DND-41 (cell line): ENCODE measurements around the gene CDA.

ENCODE experiments used
- ATAC-seq: fragments of 200-7000 bp; cut with Tn5 transposase; 3 replicates; pipeline ENCODE4 v1.9.1; 2021; ENCODE audit warnings: low read depth; ENCODE audit not compliant: insufficient read depth
- DNase-seq: peaks from one replicate; pipeline ENCODE4 v3.0.0-alpha.2; 2020
- H2AFZ ChIP-seq: 2 replicates; pipeline ENCODE4 v1.6.0; 2012; ENCODE audit warnings: low read depth, low read length
- H3K27ac ChIP-seq: 2 replicates; pipeline ENCODE4 v1.5.1; 2012; ENCODE audit warnings: low read length, inconsistent platforms
- H3K27me3 ChIP-seq: fragments of 200-600 bp; sonication (generic); 2 replicates; pipeline ENCODE4 v1.6.0; 2012; ENCODE audit warnings: low read length, mild to moderate bottlenecking, inconsistent platforms; ENCODE audit not compliant: insufficient read depth, poor library complexity
- H3K36me3 ChIP-seq: 2 replicates; pipeline ENCODE4 v1.5.1; 2012; ENCODE audit warnings: low read length, inconsistent platforms; ENCODE audit not compliant: insufficient read depth
- H3K4me1 ChIP-seq: 2 replicates; pipeline ENCODE4 v1.5.1; 2012; ENCODE audit warnings: mild to moderate bottlenecking, low read length; ENCODE audit not compliant: insufficient read depth
- H3K4me2 ChIP-seq: 2 replicates; pipeline ENCODE4 v1.6.0; 2012; ENCODE audit warnings: mild to moderate bottlenecking, moderate library complexity, low read length, inconsistent platforms; ENCODE audit not compliant: insufficient read depth
- H3K4me3 ChIP-seq, 2 experiments: fragments of 200-600 bp in 1 of 2; shearing (Covaris generic) in 1 of 2; 2 replicates each; pipeline ENCODE4 v1.5.1; 2012 to 2016; ENCODE audit warnings: inconsistent platforms in 2 of 2, low read length in 2 of 2, mild to moderate bottlenecking in 2 of 2, low read depth in 1 of 2, moderate library complexity in 1 of 2
- H3K79me2 ChIP-seq: 2 replicates; pipeline ENCODE4 v1.6.0; 2012; ENCODE audit warnings: low read length, inconsistent platforms; ENCODE audit not compliant: insufficient read depth
- H3K9ac ChIP-seq: 2 replicates; pipeline ENCODE4 v1.6.0; 2012; ENCODE audit warnings: low read depth, mild to moderate bottlenecking, inconsistent platforms, low read length, moderate library complexity
- H3K9me3 ChIP-seq: 2 replicates; pipeline ENCODE4 v1.5.1; 2012; ENCODE audit warnings: low read length, moderate library complexity, mild to moderate bottlenecking, inconsistent platforms; ENCODE audit not compliant: insufficient read depth, severe bottlenecking
- H4K20me1 ChIP-seq: 2 replicates; pipeline ENCODE4 v1.6.0; 2012; ENCODE audit warnings: low read length; ENCODE audit not compliant: insufficient read depth
- EZH2 ChIP-seq: IDR thresholded peaks from 3 replicates; pipeline ENCODE4 v1.6.1; 2012; ENCODE audit warnings: borderline replicate concordance, low read depth, mild to moderate bottlenecking, moderate library complexity, low read length, inconsistent platforms; ENCODE audit not compliant: severe bottlenecking
- TF ChIP-seq, protein P1 (sequence below): IDR thresholded peaks from 2 replicates; pipeline ENCODE4 v1.5.1; 2012; ENCODE audit warnings: borderline replicate concordance, low read length, moderate library complexity, mild to moderate bottlenecking; ENCODE audit not compliant: poor library complexity, severe bottlenecking; ENCODE audit errors: extremely low read depth

Gene CDA

DNA sequence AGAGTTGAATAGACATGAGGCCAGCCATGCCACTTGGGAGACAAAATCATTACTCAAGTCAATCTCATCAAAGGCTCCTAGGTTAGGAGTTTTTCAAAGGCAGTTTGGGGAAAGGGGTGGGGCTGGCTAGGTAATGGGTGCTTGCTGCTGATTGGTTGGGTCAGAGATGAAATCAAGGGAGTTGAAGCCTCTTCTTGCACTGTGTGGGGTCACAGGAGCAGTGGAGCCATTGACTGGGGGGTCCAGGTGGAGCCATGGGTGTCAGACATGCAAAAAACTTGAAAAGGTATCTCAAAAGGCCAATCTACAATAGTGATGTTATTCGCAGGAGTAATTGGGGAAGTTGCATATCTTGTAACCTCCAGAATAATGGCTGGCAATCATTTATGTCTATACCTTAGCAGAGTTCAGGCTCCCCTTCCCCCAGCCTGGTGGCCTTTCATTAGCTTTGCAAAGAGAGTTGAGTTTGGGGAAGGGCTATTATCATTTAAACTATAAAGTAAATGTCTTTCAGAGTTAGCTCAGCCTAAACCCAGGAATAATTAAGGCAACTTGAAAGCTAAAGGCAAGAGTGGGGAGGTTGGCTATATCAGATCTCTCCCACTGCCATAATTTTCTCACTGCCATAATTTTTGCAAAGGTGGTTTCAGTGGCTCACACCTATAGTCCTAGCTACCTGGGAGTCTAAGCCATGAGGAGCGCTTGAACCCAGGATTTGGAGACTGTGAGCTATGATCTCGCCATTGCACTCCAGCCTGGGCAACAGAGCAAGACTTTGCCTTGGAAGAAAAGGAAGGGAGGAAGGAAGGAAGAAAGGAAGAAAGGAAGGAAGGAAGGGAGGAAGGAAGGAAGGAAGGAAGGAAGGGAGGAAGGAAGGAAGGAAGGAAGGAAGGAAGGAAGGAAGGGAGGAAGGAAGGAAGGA, 36.5 kb downstream of the CDA start:
- ATAC-seq, result no peak
- no peak for DNase-seq
- Histone ChIP-seq H3K36me3 (no peaks in the 10 kb centered on the region), H3K27ac (no peak overlapping the region), H4K20me1 (no peaks in the 10 kb centered on the region), H3K4me3 (no peak overlapping the region), H3K4me1 (no peaks in the 10 kb centered on the region), H3K27me3 (no peaks in the 10 kb centered on the region), H2AFZ (no peak overlapping the region), H3K79me2 (no peaks in the 10 kb centered on the region), H3K4me2 (no peak overlapping the region), H3K9me3 (no peaks in the 10 kb centered on the region), H3K9ac (no peak overlapping the region)
- TF ChIP-seq, protein P1, sequence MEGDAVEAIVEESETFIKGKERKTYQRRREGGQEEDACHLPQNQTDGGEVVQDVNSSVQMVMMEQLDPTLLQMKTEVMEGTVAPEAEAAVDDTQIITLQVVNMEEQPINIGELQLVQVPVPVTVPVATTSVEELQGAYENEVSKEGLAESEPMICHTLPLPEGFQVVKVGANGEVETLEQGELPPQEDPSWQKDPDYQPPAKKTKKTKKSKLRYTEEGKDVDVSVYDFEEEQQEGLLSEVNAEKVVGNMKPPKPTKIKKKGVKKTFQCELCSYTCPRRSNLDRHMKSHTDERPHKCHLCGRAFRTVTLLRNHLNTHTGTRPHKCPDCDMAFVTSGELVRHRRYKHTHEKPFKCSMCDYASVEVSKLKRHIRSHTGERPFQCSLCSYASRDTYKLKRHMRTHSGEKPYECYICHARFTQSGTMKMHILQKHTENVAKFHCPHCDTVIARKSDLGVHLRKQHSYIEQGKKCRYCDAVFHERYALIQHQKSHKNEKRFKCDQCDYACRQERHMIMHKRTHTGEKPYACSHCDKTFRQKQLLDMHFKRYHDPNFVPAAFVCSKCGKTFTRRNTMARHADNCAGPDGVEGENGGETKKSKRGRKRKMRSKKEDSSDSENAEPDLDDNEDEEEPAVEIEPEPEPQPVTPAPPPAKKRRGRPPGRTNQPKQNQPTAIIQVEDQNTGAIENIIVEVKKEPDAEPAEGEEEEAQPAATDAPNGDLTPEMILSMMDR, result no peak
- no peak for TF ChIP-seq EZH2

DNA sequence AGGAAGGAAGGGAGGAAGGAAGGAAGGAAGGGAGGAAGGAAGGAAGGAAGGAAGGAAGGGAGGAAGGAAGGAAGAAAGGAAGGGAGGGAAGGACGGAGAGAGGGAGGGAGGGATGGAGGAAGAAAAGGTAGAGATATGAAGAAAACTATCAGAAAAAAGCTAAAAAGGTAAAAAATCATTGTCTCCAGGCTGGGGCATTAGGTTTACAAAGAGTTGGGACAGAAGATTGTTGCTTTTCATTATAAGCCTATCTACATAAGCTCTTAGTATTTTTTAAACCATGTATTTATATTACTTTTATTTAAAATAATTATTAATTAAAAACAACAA, 37.2 kb downstream of the CDA start:
- no peaks in the 10 kb centered on the region for H3K79me2 ChIP-seq

DNA sequence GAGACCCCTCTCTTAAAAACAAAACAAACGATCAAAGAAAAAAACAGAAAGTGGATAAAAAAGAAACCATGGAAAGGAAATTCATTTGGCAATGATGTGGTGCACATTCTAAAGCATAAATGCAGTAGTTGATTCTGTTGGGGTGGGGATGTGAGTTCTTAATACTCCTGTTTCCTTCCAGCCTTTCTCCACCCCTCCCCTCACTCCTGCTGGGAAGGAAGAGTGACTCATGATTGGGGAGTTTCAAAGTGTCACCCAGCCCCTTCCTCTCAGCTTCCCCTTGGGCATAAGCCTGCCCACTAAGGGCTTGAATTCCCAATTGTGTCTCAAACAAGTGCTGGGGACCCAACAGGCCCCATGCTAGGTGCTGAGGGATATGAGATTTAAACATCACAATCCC, 37.6 kb downstream of the CDA start:
- Histone ChIP-seq H3K4me2 (no peak overlapping the region), H3K9ac (no peak overlapping the region), H2AFZ (no peak overlapping the region), H3K4me3 (no peak overlapping the region), H3K27ac (no peak overlapping the region), H3K4me1 (no peaks in the 10 kb centered on the region), H3K9me3 (no peaks in the 10 kb centered on the region), H3K79me2 (no peaks in the 10 kb centered on the region), H4K20me1 (no peaks in the 10 kb centered on the region), H3K27me3 (no peaks in the 10 kb centered on the region), H3K36me3 (no peaks in the 10 kb centered on the region)
- DNase-seq (no peak), ATAC-seq (no peak)
- TF ChIP-seq, protein P1, result no peak
- TF ChIP-seq EZH2, result no peak

More for the DNA sequence above, 37.2 kb downstream of the CDA start:
- H4K20me1 ChIP-seq, result no peaks in the 10 kb centered on the region
- no peak overlapping the region for H3K9ac ChIP-seq
- H2AFZ ChIP-seq, result no peak overlapping the region
- no peaks in the 10 kb centered on the region for H3K4me1 ChIP-seq
- ATAC-seq (no peak), DNase-seq (no peak)
- no peaks in the 10 kb centered on the region for H3K9me3 ChIP-seq
- H3K4me2 ChIP-seq, result no peak overlapping the region
- no peak for TF ChIP-seq EZH2
- TF ChIP-seq, protein P1, result no peak
- H3K4me3 ChIP-seq, result no peak overlapping the region
- H3K27me3 ChIP-seq, result no peaks in the 10 kb centered on the region
- H3K36me3 ChIP-seq, result no peaks in the 10 kb centered on the region
- no peak overlapping the region for H3K27ac ChIP-seq

DNA sequence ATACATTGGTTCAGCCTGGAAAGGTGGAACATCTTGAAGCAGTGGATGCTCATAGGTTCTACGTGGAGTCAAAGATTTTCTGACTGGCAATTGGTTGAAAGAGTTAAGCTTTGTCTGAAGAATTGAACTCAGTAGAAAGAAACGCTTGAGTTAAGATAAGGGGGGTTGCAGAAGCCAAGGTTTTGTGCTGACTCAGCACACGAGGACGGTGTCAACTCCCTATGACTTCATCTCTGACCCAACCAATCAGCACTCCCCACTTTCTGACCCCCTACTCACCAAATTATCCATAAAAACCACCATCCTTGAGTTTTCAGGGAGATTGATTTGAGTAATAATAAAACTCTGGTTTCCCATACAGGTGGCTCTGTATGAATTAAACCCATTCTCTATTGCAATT, 41.8 kb downstream of the CDA start:
- Histone ChIP-seq H3K4me3 (no peak overlapping the region), H3K9ac (no peak overlapping the region), H2AFZ (no peak overlapping the region), H3K27ac (no peak overlapping the region), H3K36me3 (no peaks in the 10 kb centered on the region; the same call in 1 of the 2 replicates), H3K4me2 (no peak overlapping the region), H4K20me1 (no peaks in the 10 kb centered on the region), H3K9me3 (no peaks in the 10 kb centered on the region), H3K27me3 (no peaks in the 10 kb centered on the region), H3K4me1 (peaks cover 20% of the 10 kb centered on the region), H3K79me2 (no peaks in the 10 kb centered on the region; the same call in 1 of the 2 replicates)
- no peak for ATAC-seq
- TF ChIP-seq, protein P1, result no peak
- no peak for TF ChIP-seq EZH2
- DNase-seq, result no peak
